HepG2 (cell line): ENCODE measurements around the gene NOCT. TPM values are rescaled to one million over a fixed set of nuclear protein-coding genes. Genes with fewer than 3 reads are reported as not detected.

Source experiments
- ATAC-seq: fragments of 200-7000 bp; cut with Tn5 transposase; 3 replicates; pipeline ENCODE4 v1.9.1; 2020; ENCODE audit warnings: mild to moderate bottlenecking, moderate library complexity
- BruUV-seq: library from RNA; stranded (reverse); fragments of 400-500 nt; replicated peaks from 2 replicates; lab custom pipeline; 2021; lab: Mats Ljungman, UMichigan
- CTCF ChIA-PET: fragments of 300-600 bp; formaldehyde crosslinking; extraction: SDS; loops from one replicate; lab custom pipeline; 2021; ENCODE audit warnings: low total read pairs, inconsistent platforms, low intra/inter-chr PET ratio; lab: Yijun Ruan, JAX
- POLR2A ChIA-PET: fragments of 350-600 bp; sonication (Branson Sonifier 250); formaldehyde crosslinking; loops from one replicate; lab custom pipeline; 2020; ENCODE audit warnings: antibody characterized with exemption, inconsistent platforms; lab: Yijun Ruan, JAX
- DNase-seq: peaks from one replicate; pipeline ENCODE4 v3.0.0-alpha.2; 2015; ENCODE audit warnings: low spot score
- FAIRE-seq: peaks from 3 replicates; lab custom pipeline; 2011; peaks lifted over from hg19 to GRCh38; lab: Jason Lieb, UNC
- H2AFZ ChIP-seq: one replicate; pipeline ENCODE4 v1.6.1; 2011; ENCODE audit warnings: low read length, inconsistent platforms
- H3K27ac ChIP-seq: fragments of 300-600 bp; 3 replicates; pipeline ENCODE4 v1.8.0; 2011; ENCODE audit warnings: mixed run types, mild to moderate bottlenecking, mixed read lengths, low read length, inconsistent platforms; ENCODE audit not compliant: insufficient read depth; ENCODE audit errors: extremely low read length
- H3K27me3 ChIP-seq, 2 experiments: fragments of 200-600 bp in 1 of 2; 2 replicates in 1 of 2; 3 replicates in 1 of 2; pipeline versions ENCODE4 v1.6.0 to v1.8.0; 2011; ENCODE audit warnings: low read length in 2 of 2, mild to moderate bottlenecking in 2 of 2, moderate library complexity in 2 of 2, inconsistent platforms in 1 of 2; ENCODE audit not compliant: insufficient read depth in 2 of 2, control insufficient read depth in 1 of 2
- H3K36me3 ChIP-seq, 2 experiments: fragments of 200-600 bp in 1 of 2; replicated peaks in 1 of 2; 2 replicates in 1 of 2; 3 replicates in 1 of 2; pipeline versions ENCODE4 v1.5.1 to v1.8.0; 2011; ENCODE audit warnings: low read length in 2 of 2, inconsistent platforms in 1 of 2; ENCODE audit not compliant: insufficient read depth in 2 of 2, control insufficient read depth in 1 of 2
- H3K4me1 ChIP-seq: 2 replicates; pipeline ENCODE4 v1.5.1; 2012; ENCODE audit warnings: low read length, inconsistent platforms; ENCODE audit not compliant: insufficient read depth
- H3K4me2 ChIP-seq: 2 replicates; pipeline ENCODE4 v1.6.0; 2011; ENCODE audit warnings: low read depth, low read length, inconsistent platforms
- H3K4me3 ChIP-seq, 3 experiments: fragments of 200-600 bp in 1 of 3; sonication (generic), shearing (Covaris generic) in 1 of 3; replicated peaks in 1 of 3; 2 replicates each; pipeline ENCODE4 v1.5.1; 2011 to 2016; ENCODE audit warnings: low read length in 3 of 3, inconsistent platforms in 2 of 3, low read depth in 2 of 3, mild to moderate bottlenecking in 2 of 3, control low read depth in 1 of 3, mixed read lengths in 1 of 3; ENCODE audit not compliant: insufficient read depth in 1 of 3
- H3K79me2 ChIP-seq: one replicate; pipeline ENCODE4 v1.6.1; 2011; ENCODE audit warnings: low read length, inconsistent platforms; ENCODE audit not compliant: insufficient read depth
- H3K9ac ChIP-seq: 2 replicates; pipeline ENCODE4 v1.6.0; 2011; ENCODE audit warnings: mild to moderate bottlenecking, low read depth, low read length, inconsistent platforms; ENCODE audit not compliant: insufficient read depth
- H3K9me3 ChIP-seq: 2 replicates; pipeline ENCODE4 v1.5.1; 2012; ENCODE audit warnings: mild to moderate bottlenecking, low read length
- H4K20me1 ChIP-seq: 2 replicates; pipeline ENCODE4 v1.6.0; 2011; ENCODE audit warnings: inconsistent platforms, mild to moderate bottlenecking, low read length, moderate library complexity; ENCODE audit not compliant: insufficient read depth
- CEBPB ChIP-seq: IDR thresholded peaks from 2 replicates; pipeline ENCODE4 v1.6.1; 2011; ENCODE audit warnings: low read depth, low read length, improper control_type of control experiment, borderline replicate concordance
- HBP1 ChIP-seq: IDR thresholded peaks from 2 replicates; pipeline ENCODE4 v1.6.1; 2016; ENCODE audit warnings: low read depth, control low read depth
- KDM1A ChIP-seq: IDR thresholded peaks from 2 replicates; pipeline ENCODE4 v1.6.1; 2016; ENCODE audit warnings: missing compliant biosample characterization
- MLLT10 ChIP-seq: sonication (generic); formaldehyde crosslinking; IDR thresholded peaks from 2 replicates; pipeline ENCODE4 v1.4.0; 2020; ENCODE audit warnings: missing genetic modification reagents
- NCOA2 ChIP-seq: sonication (generic); formaldehyde crosslinking; IDR thresholded peaks from 2 replicates; pipeline ENCODE4 v1.8.0; 2022; ENCODE audit warnings: inconsistent platforms
- PAX8 ChIP-seq: sonication (generic); formaldehyde crosslinking; IDR thresholded peaks from 2 replicates; pipeline ENCODE4 v1.8.0; 2022; ENCODE audit warnings: mild to moderate bottlenecking, missing genetic modification reagents, borderline replicate concordance
- SMYD3 ChIP-seq: sonication (generic); formaldehyde crosslinking; IDR thresholded peaks from 2 replicates; pipeline ENCODE4 v1.8.1; 2023; ENCODE audit warnings: mild to moderate bottlenecking, missing genetic modification reagents
- SRSF4 ChIP-seq: fragments of 200-400 bp; formaldehyde crosslinking; IDR thresholded peaks from one replicate; pipeline ENCODE4 v1.6.1; 2018; ENCODE audit warnings: mild to moderate bottlenecking, low read depth, low read length, moderate library complexity; ENCODE audit not compliant: poor library complexity, severe bottlenecking
- ZBTB38 ChIP-seq: sonication (generic); formaldehyde crosslinking; IDR thresholded peaks from 2 replicates; pipeline ENCODE4 v1.5.1; 2020; ENCODE audit warnings: mild to moderate bottlenecking, missing genetic modification reagents
- ZNF121 ChIP-seq: sonication (generic); formaldehyde crosslinking; IDR thresholded peaks from 2 replicates; pipeline ENCODE4 v1.5.0; 2020; ENCODE audit warnings: mild to moderate bottlenecking, missing genetic modification reagents
- WGBS: methylation state at CpG from one replicate; pipeline ENCODE4 v1.1.6; 2017; ENCODE audit warnings: low lambda C conversion rate; 5-methylcytosine and 5-hydroxymethylcytosine counted together
- in situ Hi-C: cut with HindIII; loops from 2 replicates; pipeline ENCODE4 v1.10.0; 2017; ENCODE audit warnings: low pct_unique_long_range_greater_than_20kb; ENCODE audit not compliant: extremely low pct_ligation_motif_present
- intact Hi-C: fragments of 100-400 bp; cut with micrococcal nuclease; formaldehyde crosslinking; loops from one replicate; pipeline ENCODE4 v1.10.0; 2022; ENCODE audit not compliant: unreplicated experiment
- polyA plus RNA-seq, 8 experiments: library from polyadenylated mRNA; depleted of rRNA in 3 of 8; stranded (reverse) in 7 of 8; unstranded in 1 of 8; fragments of >200 nt; fragmentation: Illumina TruSeq in 4 of 8; extraction: Trizol in 4 of 8; gene quantifications; 2 replicates each; pipeline versions ENCODE4 v1.2.1 to v1.2.3, GENCODE V29; 2011 to 2016; ENCODE audit warnings: low read depth in 4 of 8, missing spikeins in 1 of 8, mixed read lengths in 1 of 8; ENCODE audit not compliant: insufficient read depth in 1 of 8
- total RNA-seq, 5 experiments: library from RNA; depleted of rRNA; stranded (reverse); fragments of >200 nt; fragmentation: Illumina TruSeq; extraction: Trizol; gene quantifications; 2 replicates each; pipeline ENCODE4 v1.2.3, GENCODE V29; 2016; ENCODE audit warnings: low read depth in 1 of 5
- TF ChIP-seq, protein P1 (sequence below): IDR thresholded peaks from 2 replicates; pipeline ENCODE4 v1.6.1; 2016; ENCODE audit warnings: missing compliant biosample characterization, missing genetic modification reagents, borderline replicate concordance
- TF ChIP-seq, protein P2 (sequence below): sonication (generic); formaldehyde crosslinking; IDR thresholded peaks from 2 replicates; pipeline ENCODE4 v1.9.0; 2021; ENCODE audit warnings: missing genetic modification reagents, mild to moderate bottlenecking, borderline replicate concordance

NOCT gene
- total and polyA plus RNA-seq, 2 of the 13 experiments (the other 11 are each of a cell fraction or from before 2014, with no cell fraction given) = 3.6 to 13.1 TPM

- Histone ChIP-seq H3K36me3 (0 out of 5 replicates have a peak, but pooled peaks cover 0 to 3% of the 10 kb centered on the region in 2 experiments), H2AFZ (no peak overlapping the region), H3K4me1 (peaks cover 36% of the 10 kb centered on the region), H4K20me1 (peaks cover 47% of the 10 kb centered on the region), H3K27ac (no peak overlapping the region), H3K79me2 (peaks cover 85% of the 10 kb centered on the region), H3K4me3 (no peak overlapping the region), H3K4me2 (no peak overlapping the region), H3K9me3 (no peaks in the 10 kb centered on the region), H3K27me3 (no peaks in the 10 kb centered on the region; a peak in 1 of 5 replicates), H3K9ac (no peak overlapping the region)
- CTCF ChIA-PET = no interaction called here
- intact Hi-C loops = no loop called here
- TF ChIP-seq ZNF121 (CRISPR knock-in tag) (peak; percentile 48; the same call in 1 of the 2 replicates), SRSF4 (no peak), NCOA2 (no peak)
- in situ Hi-C loops = no loop called here
- DNase-seq = no peak
- FAIRE-seq = no peak
- no TSS peak for BruUV-seq
- POLR2A ChIA-PET = no interaction called here
- 96% methylated on average over 4 of the region's 4 CpGs for WGBS
- ATAC-seq = no peak
These were observed 63.3 kb downstream of the NOCT start for GRCh38 chr4:139078926-139079325.

DNA sequence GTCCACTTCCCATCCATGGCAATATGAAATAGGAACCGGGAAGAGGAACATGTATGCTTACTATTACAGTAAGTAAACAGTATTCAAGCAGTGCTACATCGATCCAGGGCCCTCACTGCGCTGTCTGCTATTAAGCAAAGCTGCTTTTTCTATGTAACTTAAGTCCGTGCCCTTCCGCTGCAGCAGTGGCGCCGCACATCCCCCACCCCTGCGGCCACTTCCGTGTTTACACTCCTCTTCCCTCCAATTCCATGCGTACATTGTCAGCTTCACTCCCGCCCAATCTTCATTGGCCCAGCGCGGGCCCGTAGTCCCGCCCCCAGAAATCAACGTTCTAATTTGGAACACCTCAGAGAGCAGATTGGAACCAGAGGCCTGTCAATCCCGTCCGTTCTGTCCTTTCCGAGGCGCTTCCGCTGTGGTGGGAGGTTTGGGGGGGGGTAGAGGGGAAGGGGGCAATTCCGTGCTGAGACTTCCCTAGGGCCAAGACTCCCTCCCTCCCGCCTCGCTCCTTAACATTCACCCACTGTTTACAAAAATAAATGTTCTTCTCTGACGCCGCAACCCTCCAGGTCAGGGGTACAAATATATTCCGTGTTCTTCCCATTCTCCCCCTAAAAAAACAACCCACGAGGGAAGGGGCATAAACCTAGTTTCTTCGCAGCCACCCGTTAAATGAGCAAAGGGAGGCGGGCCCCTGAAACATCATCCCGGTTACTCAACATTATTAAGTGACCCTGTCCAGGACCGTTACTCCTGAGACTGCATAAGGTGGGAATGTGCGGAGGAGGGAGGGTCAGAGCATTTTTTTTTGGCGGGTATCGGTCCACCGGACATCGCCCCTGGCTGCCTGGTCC, 67.4 kb downstream of the NOCT start:
- peak overlapping the region; percentile 94 for H3K27ac ChIP-seq
- peak overlapping the region; percentile 94 for H3K4me2 ChIP-seq
- DNase-seq = peak; percentile 98
- ChIA-PET CTCF (no interaction called here), POLR2A (interaction anchor here (0.8 to 1.9 kb wide), 4 partner anchors 68 to 219 kb away, joined by 3 to 6 read pairs (median 4); partner anchors contain the start of genes NAA15 and NOCT)
- WGBS = under 1% methylated on average over 34 of the region's 38 CpGs
- H3K9me3 ChIP-seq = no peaks in the 10 kb centered on the region
- intact Hi-C loops (loop anchor here (5.0 kb wide), 4 partner anchors 51 to 529 kb away; partner anchors contain the start of genes ELF2, NAA15 and NDUFC1), in situ Hi-C loops (loop anchor here (5.0 to 10.0 kb wide), 2 partner anchors 51 to 222 kb away; partner anchors contain the start of genes NAA15 and NDUFC1)
- FAIRE-seq = peak; percentile 85
- BruUV-seq = TSS peak; percentile 50
- peak; percentile 90 for ATAC-seq
- no peaks in the 10 kb centered on the region; a peak in 1 of 5 replicates for H3K27me3 ChIP-seq
- no peak overlapping the region for H2AFZ ChIP-seq
- peaks cover 38% of the 10 kb centered on the region for H3K4me1 ChIP-seq
- peaks cover 26% of the 10 kb centered on the region for H4K20me1 ChIP-seq
- H3K36me3 ChIP-seq = no peaks in the 10 kb centered on the region
- peaks cover 51% of the 10 kb centered on the region for H3K79me2 ChIP-seq
- H3K9ac ChIP-seq = peak overlapping the region; percentile 85
- H3K4me3 ChIP-seq = peak overlapping the region; percentile 69 to 95 (median 78)
- TF ChIP-seq CEBPB = no peak
- TF ChIP-seq, protein P1, sequence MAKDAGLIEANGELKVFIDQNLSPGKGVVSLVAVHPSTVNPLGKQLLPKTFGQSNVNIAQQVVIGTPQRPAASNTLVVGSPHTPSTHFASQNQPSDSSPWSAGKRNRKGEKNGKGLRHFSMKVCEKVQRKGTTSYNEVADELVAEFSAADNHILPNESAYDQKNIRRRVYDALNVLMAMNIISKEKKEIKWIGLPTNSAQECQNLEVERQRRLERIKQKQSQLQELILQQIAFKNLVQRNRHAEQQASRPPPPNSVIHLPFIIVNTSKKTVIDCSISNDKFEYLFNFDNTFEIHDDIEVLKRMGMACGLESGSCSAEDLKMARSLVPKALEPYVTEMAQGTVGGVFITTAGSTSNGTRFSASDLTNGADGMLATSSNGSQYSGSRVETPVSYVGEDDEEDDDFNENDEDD (CRISPR knock-in tag) = peak; percentile 98
- TF ChIP-seq MLLT10 (CRISPR knock-in tag) = no peak
- TF ChIP-seq HBP1 = peak; percentile 94
- TF ChIP-seq SMYD3 (CRISPR knock-in tag) = peak; percentile 48; the same call in 1 of the 2 replicates
- TF ChIP-seq ZBTB38 (CRISPR knock-in tag) = peak; percentile 54; the same call in 1 of the 2 replicates
- TF ChIP-seq, protein P2, sequence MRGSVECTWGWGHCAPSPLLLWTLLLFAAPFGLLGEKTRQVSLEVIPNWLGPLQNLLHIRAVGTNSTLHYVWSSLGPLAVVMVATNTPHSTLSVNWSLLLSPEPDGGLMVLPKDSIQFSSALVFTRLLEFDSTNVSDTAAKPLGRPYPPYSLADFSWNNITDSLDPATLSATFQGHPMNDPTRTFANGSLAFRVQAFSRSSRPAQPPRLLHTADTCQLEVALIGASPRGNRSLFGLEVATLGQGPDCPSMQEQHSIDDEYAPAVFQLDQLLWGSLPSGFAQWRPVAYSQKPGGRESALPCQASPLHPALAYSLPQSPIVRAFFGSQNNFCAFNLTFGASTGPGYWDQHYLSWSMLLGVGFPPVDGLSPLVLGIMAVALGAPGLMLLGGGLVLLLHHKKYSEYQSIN (CRISPR knock-in tag) = no peak
- TF ChIP-seq PAX8 (CRISPR knock-in tag) = no peak
- TF ChIP-seq KDM1A = 0 out of 2 replicates have a peak, but pooled peaks have one; percentile 18
